GM19468 (cell line): Measurements from ENCODE around the gene DNAI1.
"Not testable (repeated sequence)": the region's sequence is repeated elsewhere in the genome, so short reads cannot be mapped to it uniquely, and the experiment has no call there.

ENCODE experiments used
- ATAC-seq: cut with Tn5 transposase; IDR thresholded peaks from one replicate; pipeline ENCODE4 v1.9.1; 2021; ENCODE audit warnings: mild to moderate bottlenecking, moderate library complexity, moderate number of reproducible peaks; ENCODE audit not compliant: unreplicated experiment; ENCODE audit errors: extremely low read depth

The DNAI1 gene

GRCh38 chr9:34446951-34447350 is 11.7 kb upstream of the DNAI1 start:
- ATAC-seq: no peak

DNA sequence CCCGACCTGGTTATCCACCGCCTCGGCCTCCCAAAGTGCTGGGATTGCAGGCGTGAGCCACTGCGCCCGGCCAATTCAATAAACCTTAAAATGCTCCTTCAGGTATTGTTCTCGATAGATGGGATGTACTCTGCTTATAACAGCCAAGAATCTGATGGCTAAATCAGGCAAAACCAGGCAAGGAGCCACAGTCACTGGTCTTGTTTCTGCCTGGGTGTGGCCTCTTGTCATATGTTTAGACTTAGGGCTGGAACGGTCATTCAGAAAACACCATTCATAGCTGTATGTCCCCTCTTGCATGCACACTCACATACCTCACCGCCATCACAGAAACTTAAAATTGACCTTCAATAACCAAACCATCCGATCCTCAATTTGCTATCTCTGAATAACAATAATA is 8.0 kb upstream of the DNAI1 start:
- ATAC-seq: no peak

DNA sequence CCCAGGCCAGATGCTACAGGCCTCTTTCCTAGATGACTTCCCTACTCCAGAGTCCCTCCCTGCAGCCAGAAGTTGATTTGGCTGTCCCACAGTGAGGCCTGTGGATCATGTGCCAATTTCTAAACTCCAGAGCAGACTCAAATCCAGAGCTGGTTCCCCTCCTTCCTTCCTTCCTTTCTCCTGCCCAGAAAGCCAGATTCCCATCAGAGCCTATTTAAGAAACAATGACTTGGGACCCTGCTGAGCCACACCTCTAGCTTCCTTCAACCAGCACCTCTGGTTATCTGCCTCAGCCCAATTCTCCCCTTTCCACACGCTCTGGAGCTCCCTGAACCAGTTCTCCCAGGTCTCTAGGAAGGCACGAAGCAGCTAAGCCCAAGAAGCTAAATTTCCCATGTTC is 7.5 kb upstream of the DNAI1 start:
- ATAC-seq: no peak

GRCh38 chr9:34451545-34451944 is 7.1 kb upstream of the DNAI1 start:
- no peak for ATAC-seq

- no peak for ATAC-seq
Observed at GRCh38 chr9:34452568-34452967, 6.0 kb upstream of the DNAI1 start.

DNA sequence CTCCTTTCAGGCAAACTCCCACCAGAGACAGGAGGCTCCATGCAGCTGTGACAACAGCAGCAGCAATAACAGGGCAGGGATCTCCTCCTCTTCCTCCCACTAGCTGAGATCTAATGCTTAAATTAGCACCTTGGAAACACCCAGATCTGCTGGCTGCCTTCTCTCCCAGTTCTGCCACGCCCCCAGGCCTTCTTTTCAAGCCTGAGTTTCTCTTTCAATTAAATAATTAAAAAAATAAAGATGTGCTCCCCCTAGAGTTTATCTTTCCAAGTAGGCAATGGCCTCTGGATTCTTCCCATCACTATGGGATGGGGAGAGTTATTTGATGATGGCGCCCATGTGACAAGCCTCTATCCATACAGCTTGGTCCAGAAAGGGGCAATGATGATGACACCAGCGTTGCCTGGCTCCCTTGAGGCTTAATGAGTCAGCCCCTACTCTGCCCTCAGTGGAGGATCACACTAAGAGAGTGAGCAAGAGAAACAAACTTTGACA is 4.0 kb upstream of the DNAI1 start:
- no peak for ATAC-seq

DNA sequence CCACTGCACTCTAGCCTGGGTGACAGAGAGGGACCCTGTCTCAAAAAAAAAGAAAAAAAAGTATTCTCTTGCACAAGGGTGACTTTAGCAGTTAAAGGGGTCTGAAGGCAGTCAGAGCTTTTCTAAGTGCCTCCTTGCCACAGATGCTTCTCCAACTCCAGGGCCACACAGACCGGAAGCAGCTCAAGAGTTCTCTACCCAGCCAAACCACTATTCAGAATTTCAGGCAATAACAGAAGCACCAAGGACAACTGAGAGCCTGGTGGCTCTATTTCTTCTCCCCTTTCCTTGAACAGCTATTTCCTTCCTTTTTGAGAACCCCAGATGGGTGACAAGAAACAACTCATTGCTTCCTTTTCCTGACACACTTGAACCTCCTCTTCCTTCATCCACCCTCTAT is 2.5 kb upstream of the DNAI1 start:
- ATAC-seq: no peak

- ATAC-seq: no peak
Observed at GRCh38 chr9:34456746-34457145, 1.9 kb upstream of the DNAI1 start.

GRCh38 chr9:34457266-34458012 is 1.2 kb upstream of the DNAI1 start:
- no peak for ATAC-seq

DNA sequence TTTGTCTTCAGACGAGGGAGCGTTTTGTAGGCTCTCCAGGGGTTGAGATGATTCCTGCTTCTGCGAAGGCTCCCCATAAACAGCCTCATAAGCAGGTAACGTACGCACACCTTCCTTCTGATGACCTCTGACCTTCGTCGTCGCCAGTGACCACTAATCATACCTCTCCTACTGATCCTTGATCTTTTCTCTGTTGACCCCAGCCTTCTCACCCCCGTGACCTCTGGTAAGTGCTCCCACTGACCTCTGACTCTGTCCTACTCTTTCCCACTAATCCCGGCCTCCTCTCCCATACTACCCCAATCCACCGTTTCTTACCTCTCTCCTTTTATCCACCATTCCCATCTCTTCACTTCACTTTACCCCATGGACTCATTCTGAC is 345 bp downstream of the DNAI1 start:
- no peak for ATAC-seq

- ATAC-seq: no peak
Observed at GRCh38 chr9:34459356-34459755, 751 bp downstream of the DNAI1 start.

DNA sequence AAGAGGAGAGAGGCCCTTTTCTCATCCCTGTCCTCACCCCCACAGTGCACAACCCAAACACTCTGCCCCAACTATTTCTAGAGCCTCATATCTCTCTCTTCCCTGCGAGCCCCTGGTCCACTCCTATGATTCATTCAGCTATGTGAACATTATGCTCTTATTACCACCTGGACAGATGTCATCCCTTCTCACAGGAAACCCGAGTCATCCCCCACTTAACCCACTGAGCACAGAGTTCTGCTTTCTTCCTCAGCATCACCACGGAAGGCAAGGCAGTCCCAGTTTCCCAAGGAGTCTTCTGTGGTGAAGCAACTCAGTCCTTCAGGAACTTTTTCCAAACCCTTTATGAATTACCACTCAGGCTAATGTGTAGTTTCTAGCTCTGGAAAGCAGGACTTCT is 1.3 kb downstream of the DNAI1 start:
- ATAC-seq: no peak

- no peak for ATAC-seq
Observed at GRCh38 chr9:34463098-34463900, 4.7 kb downstream of the DNAI1 start.

DNA sequence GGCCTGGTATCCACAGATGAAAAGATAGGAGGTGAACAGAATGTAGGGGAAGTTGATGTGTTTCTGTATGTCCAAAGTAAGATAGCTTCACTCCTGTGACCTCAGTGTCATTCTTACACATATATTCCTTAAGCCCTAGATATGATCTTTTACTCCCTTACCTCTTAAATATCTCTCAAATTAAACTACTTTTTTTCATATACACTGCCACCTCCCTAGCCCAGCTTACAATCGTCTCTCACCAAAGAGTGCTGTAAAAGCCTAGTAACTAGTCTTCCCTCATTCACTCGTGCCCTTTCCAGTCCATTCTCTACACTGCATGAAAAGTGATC is 5.3 kb downstream of the DNAI1 start:
- ATAC-seq: no peak

DNA sequence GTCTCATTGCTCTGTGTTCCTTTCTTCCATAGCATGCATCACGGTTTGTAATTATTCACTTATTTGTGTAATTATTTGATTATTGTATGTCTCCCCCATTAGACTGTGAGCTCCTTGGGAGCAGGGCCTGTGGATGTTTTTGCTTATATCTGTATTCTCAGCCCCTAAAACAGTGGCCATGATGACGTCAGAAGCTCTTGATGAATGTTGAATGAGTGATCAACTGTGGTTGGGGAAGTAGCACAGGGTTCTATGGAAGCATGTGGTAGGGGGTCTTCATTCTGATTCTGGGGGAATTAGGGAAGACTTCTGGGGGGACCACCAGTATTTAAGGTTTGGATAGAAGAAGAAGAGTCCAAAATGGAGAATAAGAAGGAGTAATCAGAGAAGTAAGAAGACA is 6.0 kb downstream of the DNAI1 start:
- ATAC-seq: no peak

GRCh38 chr9:34465468-34465867 is 6.9 kb downstream of the DNAI1 start:
- ATAC-seq: no peak

GRCh38 chr9:34475097-34475496 is 16.5 kb downstream of the DNAI1 start:
- no peak for ATAC-seq

- no peak for ATAC-seq
Observed at GRCh38 chr9:34477541-34477940, 18.9 kb downstream of the DNAI1 start.

DNA sequence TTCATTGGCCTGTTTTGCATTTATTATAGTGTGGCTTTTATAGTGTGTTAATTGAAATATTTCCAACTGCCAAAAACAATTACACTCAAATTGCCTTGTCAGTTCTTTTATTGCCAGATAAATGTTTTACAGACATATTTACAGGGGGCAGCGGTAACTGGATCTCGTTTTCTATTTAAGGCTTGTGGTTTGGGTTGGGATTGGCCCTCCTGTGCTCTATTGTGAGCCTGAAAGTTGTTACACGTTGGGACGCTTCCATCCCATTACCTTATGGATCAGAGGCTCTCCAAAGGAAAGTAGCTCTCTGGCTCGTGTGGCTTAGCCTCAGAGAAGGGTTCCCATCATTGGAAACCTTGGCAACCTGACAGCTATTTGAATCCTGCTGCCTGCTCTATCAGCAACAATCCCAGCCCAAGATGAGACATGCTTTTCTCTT is 20.8 kb downstream of the DNAI1 start:
- ATAC-seq: no peak

DNA sequence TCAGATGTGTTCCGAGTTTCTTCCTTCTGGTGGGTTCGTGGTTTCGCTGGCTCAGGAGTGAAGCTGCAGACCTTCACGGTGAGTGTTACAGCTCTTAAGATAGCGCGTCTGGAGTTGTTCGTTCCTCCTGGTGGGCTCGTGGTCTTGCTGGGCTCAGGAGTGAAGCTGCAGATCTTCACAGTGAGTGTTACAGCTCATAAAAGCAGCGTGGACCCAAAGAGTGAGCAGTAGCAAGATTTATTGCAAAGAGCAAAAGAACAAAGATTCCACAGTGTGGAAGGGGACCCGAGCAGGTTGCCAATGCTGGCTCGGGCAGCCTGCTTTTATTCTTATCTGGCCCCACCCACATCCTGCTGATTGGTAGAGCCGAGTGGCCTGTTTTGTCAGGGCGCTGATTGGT is 23.0 kb downstream of the DNAI1 start:
- not testable (repeated sequence) for ATAC-seq

DNA sequence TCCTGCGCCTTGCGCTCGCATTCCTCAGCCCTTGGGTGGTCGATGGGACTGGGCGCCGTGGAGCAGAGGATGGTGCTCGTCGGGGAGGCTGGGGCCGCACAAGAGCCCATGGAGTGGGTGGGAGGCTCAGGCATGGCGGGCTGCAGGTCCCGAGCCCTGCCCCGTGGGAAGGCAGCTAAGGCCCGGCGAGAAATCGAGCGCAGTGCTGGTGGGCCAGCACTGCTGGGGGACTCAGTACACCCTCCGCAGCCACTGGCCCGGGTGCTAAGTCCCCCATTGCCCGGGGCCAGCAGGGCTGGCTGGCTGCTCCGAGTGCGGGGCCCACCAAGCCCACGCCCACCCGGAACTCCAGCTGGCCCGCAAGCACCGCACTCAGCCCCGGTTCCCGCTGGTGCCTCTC is 24.1 kb downstream of the DNAI1 start:
- not testable (repeated sequence) for ATAC-seq

DNA sequence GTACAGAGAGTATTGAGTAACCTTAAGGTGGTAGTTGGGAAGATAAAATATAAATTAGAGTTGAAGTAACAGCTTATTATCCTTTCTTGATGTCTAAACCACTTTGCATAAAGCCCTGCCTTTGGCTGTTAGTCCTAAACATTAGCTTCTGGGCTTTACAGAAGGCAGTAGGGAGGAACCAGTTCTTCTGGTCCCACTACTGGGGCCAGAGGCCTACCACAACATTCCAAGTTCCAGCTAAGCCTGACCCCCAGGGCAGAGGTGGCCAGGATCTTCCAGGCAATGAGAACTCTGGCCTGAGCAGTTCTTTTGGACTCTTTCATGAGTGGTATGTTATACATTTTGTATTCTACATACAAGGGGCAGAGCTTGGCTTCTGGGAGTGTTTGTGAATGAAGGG is 26.1 kb downstream of the DNAI1 start:
- ATAC-seq: no peak
